ENCODE data around the gene DNAJC1.
"Not testable (repeated sequence)": the region's sequence is repeated elsewhere in the genome, so short reads cannot be mapped to it uniquely, and the experiment has no call there.

The DNAJC1 gene

GRCh38 chr10:21733710-21734109, 269.8 kb downstream of the DNAJC1 start:
- no peaks in the 10 kb centered on the region for H3K9me3 Mint-ChIP-seq
- H3K36me3 Mint-ChIP-seq (ENCODE audit: low read depth), result peaks cover 34% of the 10 kb centered on the region
- H3K4me1 Mint-ChIP-seq (ENCODE audit: low read depth), result peaks cover 22% of the 10 kb centered on the region
- H3K27ac Mint-ChIP-seq, result no peak overlapping the region
- no peak overlapping the region for H3K4me3 Mint-ChIP-seq
- DNase-seq (ENCODE audit: low spot score), result no peak
- H3K27me3 Mint-ChIP-seq (ENCODE audit: low read depth), result no peaks in the 10 kb centered on the region

DNA sequence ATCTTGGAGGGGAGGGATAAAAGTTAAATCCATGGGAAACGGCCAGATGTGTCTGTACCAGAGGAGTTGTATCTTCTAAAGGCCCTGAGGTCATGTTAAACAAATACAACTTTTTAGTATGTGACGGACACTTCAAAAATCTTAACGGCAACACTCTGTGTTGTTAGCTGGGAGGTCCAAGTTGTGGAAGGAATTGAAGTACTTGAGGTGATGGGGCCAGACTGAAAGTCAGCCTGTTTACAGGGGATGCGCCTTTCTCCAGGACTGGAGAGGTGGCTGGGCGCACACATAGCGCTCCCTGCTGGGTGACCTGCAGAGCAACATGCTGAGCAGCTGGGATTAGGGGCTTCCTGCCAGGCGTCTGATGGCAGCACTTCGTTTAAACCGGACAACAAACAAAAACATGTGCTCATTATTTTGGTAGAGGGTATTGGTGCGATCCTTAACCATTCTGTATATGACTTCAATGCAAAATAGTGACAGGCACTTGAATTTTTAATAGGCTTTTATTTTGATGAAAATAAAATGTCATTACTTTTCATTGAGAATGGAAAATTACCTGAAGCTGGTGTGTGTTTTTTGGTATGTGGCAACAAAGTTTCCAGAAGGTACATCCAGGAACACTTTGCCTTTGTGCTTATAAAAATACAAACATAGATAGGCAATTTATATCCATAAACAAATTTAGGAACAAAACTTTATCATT, 271.3 kb downstream of the DNAJC1 start:
- Mint-ChIP-seq H3K4me1 (ENCODE audit: low read depth) (peaks cover 28% of the 10 kb centered on the region), H3K4me3 (no peak overlapping the region), H3K36me3 (ENCODE audit: low read depth) (peaks cover 41% of the 10 kb centered on the region), H3K9me3 (no peaks in the 10 kb centered on the region), H3K27me3 (ENCODE audit: low read depth) (no peaks in the 10 kb centered on the region), H3K27ac (no peak overlapping the region)
- DNase-seq (ENCODE audit: low spot score), result peak; percentile 40

DNA sequence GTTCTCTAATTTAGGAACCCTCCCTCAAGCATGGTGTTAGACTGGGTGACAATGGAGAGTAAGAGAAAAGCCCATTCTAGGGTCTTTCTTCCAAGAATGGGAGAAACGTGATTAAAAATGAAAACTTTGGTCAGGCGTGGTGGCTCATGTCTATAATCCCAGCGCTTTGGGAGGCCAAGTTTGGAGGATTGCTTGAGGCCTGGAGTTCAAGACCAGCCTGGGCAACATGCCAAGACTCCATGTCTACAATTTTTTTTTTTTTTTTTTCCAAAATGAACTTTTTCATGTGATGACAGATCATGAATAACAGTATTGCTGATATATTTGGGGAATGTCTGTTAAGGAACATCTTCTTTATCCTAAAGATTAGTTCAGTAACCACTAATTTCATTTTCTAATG, 274.9 kb downstream of the DNAJC1 start:
- H3K27ac Mint-ChIP-seq, result no peak overlapping the region
- H3K27me3 Mint-ChIP-seq (ENCODE audit: low read depth), result no peaks in the 10 kb centered on the region
- peaks cover 26% of the 10 kb centered on the region for H3K4me1 Mint-ChIP-seq (ENCODE audit: low read depth)
- H3K36me3 Mint-ChIP-seq (ENCODE audit: low read depth), result peaks cover 33% of the 10 kb centered on the region
- no peak for DNase-seq (ENCODE audit: low spot score)
- no peaks in the 10 kb centered on the region for H3K9me3 Mint-ChIP-seq
- no peak overlapping the region for H3K4me3 Mint-ChIP-seq

DNA sequence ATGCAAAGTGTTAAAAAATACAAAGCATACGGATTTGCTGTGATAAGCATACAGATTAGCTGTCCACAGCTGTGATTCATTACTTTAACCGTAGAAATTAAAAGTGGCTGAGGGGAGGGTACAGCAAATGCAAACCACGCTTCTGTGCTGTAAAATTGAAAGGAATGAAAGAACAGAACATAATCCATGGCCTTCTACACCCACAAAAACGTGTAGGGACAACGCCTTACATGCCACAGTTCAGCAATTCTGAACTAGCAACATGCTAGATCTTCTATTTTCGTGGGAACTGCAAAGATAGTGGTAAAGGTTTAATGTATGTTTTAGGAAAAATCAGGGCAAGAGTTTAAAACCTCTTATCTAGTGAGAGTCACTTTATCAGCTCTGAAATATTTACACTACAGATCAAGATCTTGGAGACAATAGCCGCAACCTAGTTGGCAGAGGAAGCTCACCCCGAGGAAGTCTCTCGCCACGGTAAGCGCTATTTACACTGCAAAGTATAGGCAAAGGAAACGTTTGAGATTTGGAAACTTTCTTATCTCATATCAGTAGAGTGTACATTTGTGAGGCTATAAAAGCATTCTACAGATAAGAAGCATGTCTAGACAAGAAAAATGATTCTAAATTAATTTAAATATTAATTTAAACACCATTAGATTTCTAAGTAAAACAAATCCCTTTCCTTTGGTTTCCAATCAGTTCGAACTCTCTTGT, 275.9 kb downstream of the DNAJC1 start:
- Mint-ChIP-seq H3K27me3 (ENCODE audit: low read depth) (no peaks in the 10 kb centered on the region), H3K27ac (no peak overlapping the region), H3K9me3 (no peaks in the 10 kb centered on the region), H3K4me1 (ENCODE audit: low read depth) (peaks cover 26% of the 10 kb centered on the region), H3K4me3 (no peak overlapping the region), H3K36me3 (ENCODE audit: low read depth) (peaks cover 32% of the 10 kb centered on the region)
- no peak for DNase-seq (ENCODE audit: low spot score)

DNA sequence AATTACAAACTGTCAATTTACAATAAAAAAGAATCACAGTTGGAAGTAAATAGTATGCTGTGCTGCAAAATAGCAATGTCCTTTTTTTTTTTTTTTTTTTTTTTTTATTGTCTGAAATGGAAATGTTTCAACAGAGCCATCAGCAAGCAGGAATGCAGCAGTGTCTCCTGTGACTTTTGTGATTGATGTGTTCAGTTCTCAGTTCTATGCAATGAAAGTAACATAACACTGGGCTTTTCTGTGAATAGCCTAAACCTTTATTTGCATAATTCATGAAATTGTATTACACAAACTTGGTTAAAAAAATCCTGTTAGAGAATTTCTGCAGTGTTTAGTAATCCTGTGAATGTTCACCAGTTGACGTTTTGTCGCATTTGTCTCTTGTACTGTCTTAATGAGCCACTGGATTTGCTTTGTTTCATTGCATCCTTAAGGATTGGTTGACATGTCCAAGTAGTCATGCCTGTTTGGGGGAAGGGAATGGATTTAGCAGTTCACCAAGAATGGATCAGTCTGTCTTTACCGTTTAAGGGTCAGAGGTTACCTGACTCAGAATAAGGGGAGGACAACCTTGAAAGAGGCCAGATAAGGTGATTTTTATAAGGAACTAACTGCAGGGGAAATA, 276.8 kb downstream of the DNAJC1 start:
- Mint-ChIP-seq H3K27ac (no peak overlapping the region), H3K27me3 (ENCODE audit: low read depth) (no peaks in the 10 kb centered on the region), H3K36me3 (ENCODE audit: low read depth) (peaks cover 27% of the 10 kb centered on the region), H3K4me1 (ENCODE audit: low read depth) (peaks cover 20% of the 10 kb centered on the region), H3K4me3 (no peak overlapping the region), H3K9me3 (no peaks in the 10 kb centered on the region)
- DNase-seq (ENCODE audit: low spot score), result no peak

- Mint-ChIP-seq H3K27ac (no peak overlapping the region), H3K4me3 (no peak overlapping the region), H3K36me3 (ENCODE audit: low read depth) (peaks cover 27% of the 10 kb centered on the region)
Measured at GRCh38 chr10:21724687-21725367, 278.7 kb downstream of the DNAJC1 start.

GRCh38 chr10:21724020-21724589, 279.4 kb downstream of the DNAJC1 start:
- no peak for DNase-seq (ENCODE audit: low spot score)

More at GRCh38 chr10:21724687-21725367, 278.7 kb downstream of the DNAJC1 start:
- Mint-ChIP-seq H3K4me1 (ENCODE audit: low read depth) (peaks cover 20% of the 10 kb centered on the region), H3K9me3 (no peaks in the 10 kb centered on the region), H3K27me3 (ENCODE audit: low read depth) (no peaks in the 10 kb centered on the region)
- DNase-seq (ENCODE audit: low spot score), result no peak

DNA sequence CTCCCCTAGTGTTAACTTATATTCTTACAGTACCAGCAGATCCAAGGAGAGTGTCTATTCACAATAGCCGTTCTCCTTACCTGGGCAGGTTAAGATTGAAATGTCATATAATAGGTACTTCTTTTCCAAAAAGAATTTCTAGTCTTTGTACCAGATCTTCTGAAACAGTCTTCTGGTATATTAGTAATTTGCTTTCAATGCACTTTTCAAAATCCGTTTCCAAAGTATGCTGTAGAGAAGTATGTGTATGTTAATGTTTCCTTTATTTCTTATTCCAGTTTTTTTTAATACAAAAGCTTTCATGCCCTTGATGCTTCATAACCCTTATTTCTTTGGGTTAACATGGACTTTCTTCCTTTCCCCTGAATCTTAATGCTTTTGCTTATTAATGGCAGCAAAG, 281.3 kb downstream of the DNAJC1 start:
- no peak overlapping the region for H3K27ac Mint-ChIP-seq
- H3K4me3 Mint-ChIP-seq, result no peak overlapping the region
- no peaks in the 10 kb centered on the region for H3K9me3 Mint-ChIP-seq
- no peak for DNase-seq (ENCODE audit: low spot score)
- peaks cover 11% of the 10 kb centered on the region for H3K4me1 Mint-ChIP-seq (ENCODE audit: low read depth)
- peaks cover 20% of the 10 kb centered on the region for H3K36me3 Mint-ChIP-seq (ENCODE audit: low read depth)
- no peaks in the 10 kb centered on the region for H3K27me3 Mint-ChIP-seq (ENCODE audit: low read depth)

More at GRCh38 chr10:21724020-21724589, 279.4 kb downstream of the DNAJC1 start:
- Mint-ChIP-seq H3K4me1 (ENCODE audit: low read depth) (peaks cover 20% of the 10 kb centered on the region), H3K27me3 (ENCODE audit: low read depth) (no peaks in the 10 kb centered on the region), H3K36me3 (ENCODE audit: low read depth) (peaks cover 28% of the 10 kb centered on the region), H3K4me3 (no peak overlapping the region), H3K9me3 (no peaks in the 10 kb centered on the region), H3K27ac (no peak overlapping the region)

DNA sequence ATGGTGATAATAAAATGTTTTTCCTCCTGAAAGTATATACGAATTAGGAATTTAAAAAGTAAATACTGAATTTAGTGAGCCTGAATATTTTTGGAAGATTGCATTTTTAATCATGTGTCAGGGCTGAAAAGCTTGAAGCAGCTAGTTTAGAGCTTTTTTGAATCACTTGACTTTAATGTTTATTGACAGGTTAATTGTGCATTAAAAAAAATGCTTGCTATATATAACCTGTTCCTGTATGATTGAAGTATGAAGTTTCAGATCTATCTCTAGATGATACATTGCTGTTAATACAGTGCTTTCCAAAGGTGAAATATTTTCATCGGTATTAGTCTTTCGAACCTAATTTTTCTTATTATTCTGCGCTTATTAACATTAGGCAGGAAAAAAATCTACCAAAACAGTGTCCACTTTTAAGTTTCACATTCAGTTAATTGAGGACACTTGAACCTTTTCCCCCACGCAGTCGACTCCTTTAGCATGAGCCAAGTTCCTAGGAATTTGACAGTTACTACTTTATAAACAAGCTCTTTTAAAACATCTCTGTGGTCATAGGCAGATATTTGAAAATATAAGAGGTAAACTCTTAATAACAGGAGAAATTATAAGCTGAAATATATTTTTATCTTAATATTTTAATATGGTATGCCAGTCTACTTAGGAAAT, 282.4 kb downstream of the DNAJC1 start:
- Mint-ChIP-seq H3K4me3 (no peak overlapping the region), H3K27ac (no peak overlapping the region), H3K36me3 (ENCODE audit: low read depth) (peaks cover 13% of the 10 kb centered on the region), H3K27me3 (ENCODE audit: low read depth) (no peaks in the 10 kb centered on the region), H3K4me1 (ENCODE audit: low read depth) (peaks cover 8% of the 10 kb centered on the region), H3K9me3 (no peaks in the 10 kb centered on the region)
- DNase-seq (ENCODE audit: low spot score), result no peak

- Mint-ChIP-seq H3K27me3 (ENCODE audit: low read depth) (no peaks in the 10 kb centered on the region), H3K4me1 (ENCODE audit: low read depth) (peaks cover 8% of the 10 kb centered on the region), H3K36me3 (ENCODE audit: low read depth) (peaks cover 17% of the 10 kb centered on the region), H3K9me3 (no peaks in the 10 kb centered on the region), H3K27ac (no peak overlapping the region), H3K4me3 (no peak overlapping the region)
- DNase-seq (ENCODE audit: low spot score), result no peak
Measured at GRCh38 chr10:21720090-21720489, 283.4 kb downstream of the DNAJC1 start.

DNA sequence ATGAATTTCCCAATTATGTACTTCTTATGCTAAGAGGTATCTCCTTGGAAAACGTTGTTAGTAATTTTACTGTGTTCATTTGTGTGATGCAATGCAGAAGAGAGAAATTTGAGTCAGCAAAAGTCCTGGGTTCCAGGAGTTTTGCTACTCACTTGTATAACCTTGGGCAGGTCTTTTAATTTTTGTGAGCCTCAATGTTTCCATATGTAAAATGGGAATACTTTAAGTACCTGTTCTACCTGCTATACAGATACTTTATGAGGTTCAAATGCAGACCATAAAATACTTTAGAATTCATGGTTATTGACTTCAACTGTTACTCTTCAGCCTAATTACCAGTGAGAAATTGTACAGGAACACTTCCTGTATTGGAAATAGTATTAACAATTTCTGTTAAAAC, 284.0 kb downstream of the DNAJC1 start:
- Mint-ChIP-seq H3K27ac (no peak overlapping the region), H3K4me1 (ENCODE audit: low read depth) (peaks cover 3% of the 10 kb centered on the region), H3K4me3 (no peak overlapping the region), H3K36me3 (ENCODE audit: low read depth) (peaks cover 18% of the 10 kb centered on the region), H3K27me3 (ENCODE audit: low read depth) (no peaks in the 10 kb centered on the region), H3K9me3 (no peaks in the 10 kb centered on the region)
- no peak for DNase-seq (ENCODE audit: low spot score)

- H3K27me3 Mint-ChIP-seq (ENCODE audit: low read depth); H3K4me3 Mint-ChIP-seq; H3K4me1 Mint-ChIP-seq (ENCODE audit: low read depth); DNase-seq (ENCODE audit: low spot score); H3K9me3 Mint-ChIP-seq: not testable (repeated sequence)
- H3K27ac Mint-ChIP-seq, result peak overlapping the region; percentile 23
- H3K36me3 Mint-ChIP-seq (ENCODE audit: low read depth), result peaks cover 25% of the 10 kb centered on the region
Measured at GRCh38 chr10:21717437-21718054, 286.0 kb downstream of the DNAJC1 start.
